HG02571 (cell line): ENCODE measurements around the gene CDC42BPG.

Experiments
- ATAC-seq: cut with Tn5 transposase; IDR thresholded peaks from one replicate; pipeline ENCODE4 v1.9.1; 2021; ENCODE audit warnings: mild to moderate bottlenecking, moderate library complexity; ENCODE audit not compliant: unreplicated experiment

Gene CDC42BPG

GRCh38 chr11:64810891-64811272 is 33.6 kb downstream of the CDC42BPG start:
- ATAC-seq, result no peak

GRCh38 chr11:64810271-64810890 is 34.1 kb downstream of the CDC42BPG start, which contains the start of gene MEN1:
TSS of gene MEN1 (minus strand) at chr11:64810551. CDS start at chr11:64810109, 442 bp downstream.
- peak; percentile 58 for ATAC-seq

DNA sequence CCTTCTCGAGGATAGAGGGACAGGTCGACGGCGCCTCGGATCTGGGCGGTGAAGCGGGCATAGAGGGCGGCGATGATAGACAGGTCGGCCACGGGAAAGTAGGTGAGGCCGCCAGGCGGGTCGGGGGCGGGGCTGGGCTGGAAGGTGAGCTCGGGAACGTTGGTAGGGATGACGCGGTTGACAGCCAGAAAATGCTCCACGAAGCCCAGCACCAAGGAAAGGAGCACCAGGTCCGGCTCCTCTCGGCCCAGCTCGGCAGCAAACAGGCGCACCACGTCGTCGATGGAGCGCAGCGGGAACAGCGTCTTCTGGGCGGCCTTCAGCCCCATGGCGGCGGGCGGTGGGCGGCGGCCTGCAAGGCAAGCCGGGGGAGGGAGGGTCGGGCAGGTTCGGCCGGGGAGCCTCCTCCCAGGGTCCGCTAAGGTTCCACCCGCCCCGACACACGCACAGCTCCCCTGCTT is 34.6 kb downstream of the CDC42BPG start:
- ATAC-seq, result peak; percentile 8

- no peak for ATAC-seq
These were observed 39.0 kb downstream of the CDC42BPG start for GRCh38 chr11:64805481-64805880.

DNA sequence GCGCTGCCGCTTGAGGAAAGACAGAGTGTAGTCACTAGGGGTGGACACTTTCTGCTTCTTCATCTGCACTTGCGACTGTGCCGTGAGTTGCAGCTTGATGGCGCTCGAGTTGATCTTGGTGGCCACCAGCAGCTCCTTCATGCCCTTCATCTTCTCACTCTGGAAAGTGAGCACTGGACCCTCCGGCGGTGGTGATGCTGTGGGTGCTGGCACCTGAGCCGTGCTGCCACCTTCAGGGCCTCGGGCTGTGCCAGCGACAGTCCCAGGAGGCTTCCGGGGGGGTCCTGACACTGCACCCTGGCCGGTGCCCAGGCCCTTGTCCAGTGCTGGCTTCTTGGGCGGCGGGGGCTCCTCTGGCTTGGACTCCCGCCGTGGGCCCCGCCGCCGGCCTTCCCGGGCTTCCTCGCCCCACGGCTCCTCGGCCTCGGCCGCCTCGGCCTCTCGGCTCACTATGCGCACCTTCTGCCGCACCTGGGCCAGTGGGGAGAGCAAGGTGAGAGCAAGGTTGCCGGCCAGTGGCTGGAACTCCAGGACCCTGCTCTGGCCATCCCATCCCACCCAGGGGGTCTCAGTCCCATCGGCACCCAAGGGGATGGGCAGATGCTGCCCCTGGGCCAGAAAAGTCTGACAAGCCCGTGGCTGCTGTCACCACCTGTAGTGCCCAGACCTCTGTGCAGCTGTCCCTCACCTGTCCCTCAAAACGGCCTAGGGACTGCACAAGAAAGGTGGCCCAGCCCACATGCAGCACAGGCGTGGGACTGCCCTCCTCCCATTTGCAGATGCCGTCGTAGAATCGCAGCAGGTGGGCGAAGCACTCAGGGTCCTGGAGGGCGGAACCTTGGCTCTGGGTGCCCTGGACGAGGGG is 39.9 kb downstream of the CDC42BPG start:
- ATAC-seq, result no peak

GRCh38 chr11:64803846-64804345 is 40.6 kb downstream of the CDC42BPG start:
- no peak for ATAC-seq

DNA sequence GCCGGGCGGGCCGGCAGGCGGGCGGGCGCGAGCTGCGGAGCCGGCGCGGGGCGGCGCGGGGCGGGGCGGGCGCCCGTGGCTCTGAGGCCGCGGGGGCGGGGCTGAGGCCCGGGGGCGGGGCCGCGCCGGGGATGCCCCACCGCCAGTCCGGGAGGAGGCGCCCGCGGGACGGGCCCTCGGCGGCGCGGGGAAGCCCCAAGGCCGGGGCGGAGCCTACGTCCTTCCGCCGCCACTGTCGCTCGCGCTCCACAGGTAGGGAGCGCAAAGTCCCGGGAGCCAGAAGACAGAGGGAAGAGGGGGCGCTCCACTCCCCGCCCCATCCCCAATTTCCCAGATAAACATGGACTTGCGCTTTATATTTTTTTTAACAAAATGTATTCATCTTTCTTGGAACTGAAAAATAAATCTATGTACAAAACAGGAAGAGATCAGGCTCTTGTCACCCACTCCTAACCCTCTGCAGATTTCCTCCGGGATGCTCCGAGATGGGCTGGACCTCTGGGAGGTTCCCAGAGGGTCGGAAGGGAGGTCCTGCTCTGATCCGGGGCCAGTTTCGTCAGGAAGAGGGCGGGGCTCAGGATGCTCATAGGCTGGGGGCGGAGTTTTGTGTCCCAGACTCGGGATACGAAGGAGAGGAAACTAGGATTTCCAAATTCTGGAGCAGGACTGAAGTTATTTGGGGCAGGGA is 41.2 kb downstream of the CDC42BPG start, which contains the start of gene MAP4K2:
MAP4K2 (minus strand) TSS at position 57 of the 688 bp plus-strand sequence. CDS start 65 bp downstream, outside the sequence.
- ATAC-seq, result peak; percentile 68

DNA sequence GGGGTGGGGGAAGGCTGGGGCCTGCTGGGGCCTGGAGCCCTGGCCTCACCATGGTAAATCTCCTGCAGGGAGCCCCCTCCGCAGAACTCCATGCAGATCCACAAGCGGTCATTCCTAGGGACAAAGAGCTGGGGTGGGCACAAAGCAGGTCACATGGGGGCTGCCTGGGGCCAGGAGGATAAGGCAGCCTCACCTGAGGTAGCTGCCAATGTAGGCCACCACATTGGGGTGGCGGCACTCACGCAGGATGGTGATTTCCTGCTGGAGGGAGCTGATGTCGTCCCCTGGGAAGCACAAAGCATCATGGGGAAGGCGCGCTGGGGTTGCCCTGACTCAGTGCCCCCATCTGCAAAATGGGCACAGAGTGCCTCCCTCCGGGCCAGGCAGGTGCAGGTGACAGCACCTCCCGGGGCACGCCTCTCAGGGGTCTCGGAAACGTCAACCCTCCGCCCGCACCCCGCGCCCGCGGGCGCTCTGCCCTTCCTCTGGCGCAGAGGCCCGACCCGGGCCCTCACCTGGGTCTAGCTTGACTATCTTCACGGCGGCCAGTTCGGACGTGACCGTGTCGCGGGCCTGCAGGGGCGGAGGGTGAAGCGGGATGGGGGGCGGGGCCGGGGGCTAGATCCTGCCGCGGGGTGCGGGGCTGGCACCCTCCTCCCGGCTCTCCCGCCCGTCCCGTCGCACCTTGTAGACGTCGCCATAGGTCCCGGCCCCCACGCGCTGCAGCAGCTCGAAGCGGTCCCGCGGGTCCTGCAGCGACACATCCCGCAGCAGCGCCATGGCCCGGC is 41.9 kb downstream of the CDC42BPG start:
- ATAC-seq, result peak; percentile 19

GRCh38 chr11:64801561-64802369 is 42.7 kb downstream of the CDC42BPG start:
- ATAC-seq, result no peak

DNA sequence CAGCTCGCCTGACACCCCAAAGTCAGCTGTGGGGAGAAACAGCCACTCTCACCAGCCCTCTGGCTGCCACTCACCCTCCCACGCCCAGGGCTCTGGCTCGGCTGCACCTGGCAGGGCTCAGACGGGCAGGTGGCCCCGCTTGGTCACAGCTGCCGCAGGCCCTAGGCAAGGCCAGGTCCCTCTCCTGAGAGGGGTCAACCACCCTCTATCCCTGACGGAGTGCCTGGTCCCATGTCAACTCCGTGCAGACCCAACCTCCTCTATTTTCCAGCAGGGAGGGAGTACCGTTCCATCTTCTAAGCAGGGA is 43.3 kb downstream of the CDC42BPG start:
- ATAC-seq, result no peak

- no peak for ATAC-seq
These were observed 43.9 kb downstream of the CDC42BPG start for GRCh38 chr11:64800303-64801157.

- no peak for ATAC-seq
These were observed 44.7 kb downstream of the CDC42BPG start for GRCh38 chr11:64799623-64800302.

GRCh38 chr11:64799256-64799622 is 45.2 kb downstream of the CDC42BPG start:
- no peak for ATAC-seq

- ATAC-seq, result no peak
These were observed 47.5 kb downstream of the CDC42BPG start for GRCh38 chr11:64796757-64797541.

DNA sequence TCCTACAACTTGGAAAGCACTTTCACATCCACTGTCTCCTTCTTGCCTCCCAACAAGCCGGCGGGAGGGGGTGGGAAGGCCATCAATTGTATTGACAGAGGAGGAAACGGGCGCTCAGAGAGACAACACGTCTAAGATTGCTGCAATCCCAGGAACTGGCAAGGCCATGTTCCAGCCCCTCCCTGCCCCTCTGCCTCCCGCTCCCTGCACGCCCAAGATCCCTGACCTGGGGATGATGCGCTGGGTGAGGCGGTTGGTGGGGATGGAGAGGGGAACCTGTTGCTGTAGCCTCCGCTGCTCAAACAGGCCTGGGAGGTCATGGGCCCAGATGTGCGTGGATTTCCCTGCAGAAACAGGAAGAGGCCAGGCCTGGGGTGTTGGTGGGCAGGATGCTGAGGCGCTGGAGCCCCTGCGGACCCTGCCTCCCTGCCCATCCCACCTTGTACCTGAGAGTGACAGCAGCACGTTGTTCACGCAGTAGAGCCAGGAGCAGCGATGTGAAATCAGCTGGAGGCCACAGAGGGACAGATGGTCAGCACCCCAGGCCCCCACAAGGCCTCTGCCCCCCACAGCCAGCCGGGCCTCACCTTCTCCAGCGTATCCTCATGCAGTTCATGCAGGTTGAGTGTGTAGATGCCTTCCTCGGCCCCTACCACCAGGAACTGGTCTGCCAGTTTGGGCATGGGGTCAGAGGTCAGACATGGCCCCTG is 48.3 kb downstream of the CDC42BPG start:
- ATAC-seq, result no peak

DNA sequence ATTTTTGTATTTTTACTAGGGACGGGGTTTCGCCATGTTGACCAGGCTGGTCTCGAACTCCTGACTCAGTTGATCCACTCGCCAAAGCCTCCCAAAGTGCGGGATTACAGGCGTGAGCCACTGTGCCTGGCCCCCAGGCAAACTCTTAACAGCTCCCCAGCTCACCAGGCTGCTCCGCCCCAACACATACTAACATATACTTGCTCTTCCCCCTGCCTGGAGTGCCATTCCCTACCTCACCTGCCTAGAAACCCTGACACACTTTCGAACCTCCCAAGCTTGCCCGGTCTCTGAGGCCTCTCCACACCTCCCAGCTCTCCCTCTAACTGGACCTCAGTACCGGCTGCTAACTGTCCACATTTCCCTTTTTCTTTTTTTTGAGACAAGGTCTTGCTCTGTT is 49.9 kb downstream of the CDC42BPG start:
- ATAC-seq, result no peak
